BLaER1 treated with 17β-estradiol and CSF1 and Interleukin-3, amounts not matched to agents 10 nM and 100 nM (cell line): ENCODE measurements around the gene GNG2.
A peak's percentile ranks its signal among the peaks of the same experiment; 100 is the strongest.

Source experiments
- H3K27ac ChIP-seq, 11 experiments: shearing (Covaris generic); formaldehyde crosslinking; 2 replicates each; pipeline ENCODE4 v1.8.1; 2022
- H3K27me3 ChIP-seq, 11 experiments: shearing (Covaris generic); formaldehyde crosslinking; 2 replicates each; pipeline ENCODE4 v1.8.1; 2022
- H3K36me3 ChIP-seq, 11 experiments: shearing (Covaris generic); formaldehyde crosslinking; 2 replicates each; pipeline ENCODE4 v1.8.1; 2022
- H3K4me1 ChIP-seq, 10 experiments: shearing (Covaris generic); formaldehyde crosslinking; 2 replicates each; pipeline ENCODE4 v1.8.1; 2022
- H3K4me2 ChIP-seq, 11 experiments: shearing (Covaris generic); formaldehyde crosslinking; 2 replicates each; pipeline ENCODE4 v1.8.1; 2022
- H3K4me3 ChIP-seq, 10 experiments: shearing (Covaris generic); formaldehyde crosslinking; 2 replicates each; pipeline ENCODE4 v1.8.1; 2022
- H3K9ac ChIP-seq, 11 experiments: shearing (Covaris generic); formaldehyde crosslinking; 2 replicates each; pipeline ENCODE4 v1.8.1; 2022
- H3K9me3 ChIP-seq, 11 experiments: shearing (Covaris generic); formaldehyde crosslinking; replicated peaks in 1 of 11; 2 replicates each; pipeline ENCODE4 v1.8.1; 2022
- H4K20me1 ChIP-seq, 11 experiments: shearing (Covaris generic); formaldehyde crosslinking; 2 replicates each; pipeline ENCODE4 v1.8.1; 2022
- Cebpa-rat ChIP-seq, 11 experiments: shearing (Covaris generic); IDR thresholded peaks; 2 replicates each; pipeline ENCODE4 v1.8.1; 2022

The GNG2 gene

DNA sequence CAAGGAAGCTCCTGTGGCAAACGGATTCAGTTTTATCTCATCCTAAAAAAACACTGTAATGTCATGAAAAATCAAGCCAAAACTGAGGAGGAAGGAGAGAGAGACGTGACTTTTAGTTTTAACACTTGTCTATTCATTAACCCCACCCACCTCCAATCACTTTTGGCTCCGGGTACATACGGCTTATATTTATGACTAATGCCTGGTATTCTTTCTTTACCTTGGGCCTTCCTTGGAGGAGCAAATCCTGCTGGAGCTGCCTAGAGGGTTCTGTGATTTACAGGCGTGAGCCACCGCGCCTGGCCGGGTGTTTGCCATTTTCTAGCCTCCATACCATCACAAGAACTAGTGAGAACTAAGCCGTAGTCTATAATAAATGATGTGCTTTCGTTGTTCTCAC, 68.2 kb downstream of the GNG2 start:
- Histone ChIP-seq H3K9me3 (peaks cover 0 to 14% (median 5%) of the 10 kb centered on the region in 11 experiments; a peak in 7 of 22 replicates), H4K20me1 (peaks cover 0 to 82% (median 0%) of the 10 kb centered on the region in 11 experiments; a peak in 5 of 22 replicates), H3K4me2 (no peak overlapping the region), H3K4me3 (no peak overlapping the region), H3K9ac (no peak overlapping the region), H3K36me3 (peaks cover 0 to 59% (median 21%) of the 10 kb centered on the region in 11 experiments; a peak in 18 of 22 replicates), H3K27me3 (no peaks in the 10 kb centered on the region), H3K4me1 (peaks cover 0 to 48% (median 8%) of the 10 kb centered on the region in 10 experiments; a peak in 14 of 20 replicates), H3K27ac (no peak overlapping the region)
- TF ChIP-seq Cebpa-rat (IDR thresholded peaks at IDR 0.05): no peak

DNA sequence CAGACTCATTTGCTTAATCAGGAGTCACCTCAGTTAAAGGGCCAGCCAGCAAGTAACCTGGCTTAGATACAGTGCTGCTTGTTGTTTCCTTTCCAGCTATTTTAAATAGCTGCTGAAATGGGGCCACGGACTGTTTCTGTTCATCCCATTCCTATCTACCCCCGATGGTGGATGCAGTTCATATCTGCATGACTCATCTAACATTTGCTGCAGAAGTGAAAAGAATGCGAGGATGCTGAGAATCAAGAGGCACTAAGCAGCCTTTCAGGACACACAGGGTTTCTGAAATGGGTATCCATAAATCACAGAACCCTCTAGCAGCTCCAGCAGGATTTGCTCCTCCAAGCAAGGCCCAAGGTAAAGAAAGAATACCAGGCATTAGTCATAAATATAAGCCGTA, 68.8 kb downstream of the GNG2 start:
- H3K9me3 ChIP-seq: peaks cover 0 to 14% (median 5%) of the 10 kb centered on the region in 11 experiments; a peak in 7 of 22 replicates
- H3K4me3 ChIP-seq: no peak overlapping the region
- peaks cover 0 to 82% (median 0%) of the 10 kb centered on the region in 11 experiments; a peak in 5 of 22 replicates for H4K20me1 ChIP-seq
- TF ChIP-seq Cebpa-rat (IDR thresholded peaks at IDR 0.05): no peak
- H3K27me3 ChIP-seq: no peaks in the 10 kb centered on the region
- H3K27ac ChIP-seq: no peak overlapping the region
- no peak overlapping the region for H3K9ac ChIP-seq
- H3K36me3 ChIP-seq: peaks cover 0 to 65% (median 21%) of the 10 kb centered on the region in 11 experiments; a peak in 19 of 22 replicates
- peaks cover 0 to 43% (median 9%) of the 10 kb centered on the region in 10 experiments; a peak in 14 of 20 replicates for H3K4me1 ChIP-seq
- no peak overlapping the region for H3K4me2 ChIP-seq

DNA sequence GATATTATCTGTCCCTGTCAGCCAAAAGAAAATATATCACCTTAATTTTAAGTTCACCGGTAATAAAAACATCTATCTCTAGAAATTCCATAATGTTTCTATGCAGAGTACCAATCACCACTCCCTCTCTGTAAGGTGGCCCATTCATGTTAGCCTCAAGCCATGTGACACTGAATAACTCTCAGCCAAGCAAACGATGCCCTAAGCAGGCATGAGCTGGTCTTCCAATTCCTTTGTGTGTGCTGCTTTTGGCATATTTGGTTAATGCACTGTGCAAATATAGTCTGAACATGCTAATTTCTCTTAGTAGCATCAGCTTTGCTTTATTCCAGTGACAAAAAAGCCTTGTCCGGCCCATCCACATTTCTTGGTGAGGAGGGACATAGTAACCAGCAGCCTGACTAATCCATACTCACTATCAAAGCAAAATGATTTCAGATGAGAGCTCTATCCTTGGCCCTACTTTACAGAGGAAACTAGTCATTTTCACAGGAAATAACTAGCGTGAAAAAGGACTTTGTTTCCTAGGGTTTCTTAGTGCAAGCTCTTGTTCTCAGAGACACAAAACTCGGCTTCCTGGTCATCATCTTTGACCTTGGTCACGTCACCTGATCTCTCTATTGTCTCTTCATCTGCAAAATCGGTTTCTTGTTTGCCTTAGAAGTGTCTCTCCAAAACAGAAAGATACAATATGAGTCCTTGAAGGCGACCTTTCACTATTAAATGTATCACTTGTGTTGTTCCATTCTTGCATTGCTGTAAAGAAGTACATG, 69.7 kb downstream of the GNG2 start:
- no peak overlapping the region for H3K4me2 ChIP-seq
- H4K20me1 ChIP-seq: peaks cover 0 to 80% (median 0%) of the 10 kb centered on the region in 11 experiments; a peak in 5 of 22 replicates
- H3K27ac ChIP-seq: no peak overlapping the region
- no peak overlapping the region for H3K4me3 ChIP-seq
- H3K9ac ChIP-seq: no peak overlapping the region
- H3K27me3 ChIP-seq: no peaks in the 10 kb centered on the region
- H3K9me3 ChIP-seq: peaks cover 0 to 14% (median 5%) of the 10 kb centered on the region in 11 experiments; a peak in 7 of 22 replicates
- peaks cover 0 to 37% (median 9%) of the 10 kb centered on the region in 10 experiments; a peak in 14 of 20 replicates for H3K4me1 ChIP-seq
- peaks cover 0 to 71% (median 21%) of the 10 kb centered on the region in 11 experiments; a peak in 19 of 22 replicates for H3K36me3 ChIP-seq
- no peak for TF ChIP-seq Cebpa-rat (IDR thresholded peaks at IDR 0.05)

DNA sequence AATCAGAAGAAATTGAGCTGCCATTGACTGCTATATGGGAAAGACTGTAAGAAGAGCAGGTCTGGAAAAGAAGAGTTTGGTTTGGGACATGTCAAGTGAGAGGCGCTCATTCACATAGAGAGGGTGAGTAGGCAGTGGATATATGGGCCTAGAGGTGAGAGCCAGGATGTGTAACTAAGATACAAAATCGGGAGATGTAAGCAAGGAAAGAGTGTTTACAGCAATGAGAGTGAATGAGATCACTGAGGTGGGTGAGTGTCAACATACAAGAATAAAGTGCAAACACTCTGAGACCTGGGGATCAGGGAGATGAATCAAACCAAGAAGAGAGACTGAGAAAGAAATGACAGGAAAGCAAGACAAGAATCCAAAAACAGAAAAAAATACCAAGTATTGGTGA, 70.9 kb downstream of the GNG2 start:
- H3K4me3 ChIP-seq: no peak overlapping the region
- peak overlapping the region in 3 of 11 experiments; percentile 20 to 31 (median 20); a peak in 4 of 22 replicates for H3K4me2 ChIP-seq
- H3K4me1 ChIP-seq: peaks cover 0 to 37% (median 9%) of the 10 kb centered on the region in 10 experiments; a peak in 14 of 20 replicates
- peaks cover 0 to 63% (median 21%) of the 10 kb centered on the region in 11 experiments; a peak in 19 of 22 replicates for H3K36me3 ChIP-seq
- TF ChIP-seq Cebpa-rat (IDR thresholded peaks at IDR 0.05): no peak
- H3K27me3 ChIP-seq: no peaks in the 10 kb centered on the region
- H3K9me3 ChIP-seq: peaks cover 0 to 14% (median 5%) of the 10 kb centered on the region in 11 experiments; a peak in 7 of 22 replicates
- no peak overlapping the region for H3K9ac ChIP-seq
- peaks cover 0 to 83% (median 0%) of the 10 kb centered on the region in 11 experiments; a peak in 5 of 22 replicates for H4K20me1 ChIP-seq
- H3K27ac ChIP-seq: no peak overlapping the region

DNA sequence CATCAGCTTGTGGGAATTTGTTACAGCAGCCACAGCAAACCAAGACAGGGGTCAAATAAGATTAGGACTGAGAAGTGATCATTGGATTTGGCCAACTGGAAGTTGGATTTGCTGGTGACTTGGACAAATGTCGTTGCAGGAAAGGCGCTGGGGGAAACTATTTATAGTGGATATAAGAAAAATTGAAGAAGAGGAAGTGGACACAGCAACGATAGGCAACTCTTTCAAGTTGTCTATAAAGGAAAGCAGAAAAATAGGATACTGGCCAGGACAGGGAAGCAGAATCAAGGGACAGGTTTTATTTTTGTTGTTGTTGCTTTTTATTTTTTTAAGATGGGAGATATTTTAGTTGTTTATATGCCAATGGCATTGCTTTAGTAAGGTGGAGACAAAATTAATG, 72.8 kb downstream of the GNG2 start:
- Histone ChIP-seq H3K27me3 (no peaks in the 10 kb centered on the region), H3K4me1 (peaks cover 0 to 37% (median 9%) of the 10 kb centered on the region in 10 experiments; a peak in 14 of 20 replicates), H3K27ac (0 out of 22 replicates have a peak overlapping the region, but pooled peaks of 1 of the 11 experiments have one; percentile 2), H3K36me3 (peaks cover 0 to 53% (median 19%) of the 10 kb centered on the region in 11 experiments; a peak in 19 of 22 replicates), H4K20me1 (peaks cover 0 to 85% (median 0%) of the 10 kb centered on the region in 11 experiments; a peak in 4 of 22 replicates), H3K4me3 (no peak overlapping the region), H3K4me2 (peak overlapping the region in 7 of 11 experiments; percentile 3 to 52 (median 43); a peak in 11 of 22 replicates), H3K9ac (no peak overlapping the region), H3K9me3 (peaks cover 0 to 14% (median 5%) of the 10 kb centered on the region in 11 experiments; a peak in 7 of 22 replicates)
- TF ChIP-seq Cebpa-rat (IDR thresholded peaks at IDR 0.05): no peak

DNA sequence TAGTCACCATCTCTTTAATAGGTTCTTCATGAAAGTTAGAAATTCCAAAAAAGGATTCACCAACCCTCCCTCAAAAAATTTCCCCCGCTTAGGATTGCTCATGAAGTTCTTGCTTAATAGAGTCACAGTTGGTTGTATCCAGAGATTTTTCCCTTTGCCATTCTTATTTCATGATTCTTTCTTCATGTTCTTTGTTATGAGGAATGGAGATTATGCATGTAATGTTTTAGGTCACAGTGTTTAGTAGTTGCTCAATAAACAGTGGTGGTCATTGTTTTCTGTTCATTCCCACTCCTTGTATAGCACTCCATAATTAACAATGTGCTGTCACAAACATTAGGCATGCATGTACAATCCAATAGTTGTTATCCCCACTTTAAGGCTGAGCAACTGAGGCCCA, 77.7 kb downstream of the GNG2 start:
- Histone ChIP-seq H3K4me3 (no peak overlapping the region), H3K9ac (no peak overlapping the region), H3K36me3 (peaks cover 9 to 64% (median 25%) of the 10 kb centered on the region in 11 experiments), H3K9me3 (peaks cover under 1 to 16% (median 7%) of the 10 kb centered on the region in 11 experiments; a peak in 14 of 22 replicates), H3K4me1 (peaks cover 7 to 20% (median 11%) of the 10 kb centered on the region in 10 experiments; a peak in 14 of 20 replicates), H3K4me2 (no peak overlapping the region), H4K20me1 (peaks cover 0 to 80% (median 0%) of the 10 kb centered on the region in 11 experiments; a peak in 2 of 22 replicates), H3K27ac (no peak overlapping the region), H3K27me3 (no peaks in the 10 kb centered on the region)
- TF ChIP-seq Cebpa-rat (IDR thresholded peaks at IDR 0.05): no peak

DNA sequence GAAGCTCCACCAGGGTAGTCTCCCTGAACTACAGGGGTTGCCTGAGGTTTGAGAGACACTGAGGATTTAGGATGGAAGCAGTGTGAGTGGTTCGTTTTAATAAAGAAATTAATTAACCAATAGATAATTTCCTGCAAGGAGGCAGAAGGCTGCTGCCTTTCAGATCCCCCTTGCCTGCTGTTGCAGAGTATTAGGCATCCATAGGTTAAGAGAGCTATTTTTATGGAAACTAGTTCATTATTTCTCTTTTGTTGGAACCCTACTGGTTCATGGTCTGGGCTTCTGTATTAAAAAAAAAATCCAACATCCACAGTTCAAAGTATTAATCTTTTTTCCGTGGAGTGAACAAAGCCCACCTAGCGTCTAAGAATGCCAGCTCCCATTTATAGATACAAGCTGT, 78.4 kb downstream of the GNG2 start:
- no peak overlapping the region for H3K4me3 ChIP-seq
- H3K4me1 ChIP-seq: peaks cover 5 to 14% (median 8%) of the 10 kb centered on the region in 10 experiments; a peak in 12 of 20 replicates
- H4K20me1 ChIP-seq: peaks cover 0 to 74% (median 0%) of the 10 kb centered on the region in 11 experiments; a peak in 2 of 22 replicates
- no peaks in the 10 kb centered on the region for H3K27me3 ChIP-seq
- no peak overlapping the region for H3K9ac ChIP-seq
- peaks cover 7 to 19% (median 10%) of the 10 kb centered on the region in 11 experiments; a peak in 16 of 22 replicates for H3K9me3 ChIP-seq
- no peak overlapping the region for H3K27ac ChIP-seq
- H3K36me3 ChIP-seq: peaks cover 11 to 64% (median 28%) of the 10 kb centered on the region in 11 experiments
- TF ChIP-seq Cebpa-rat (IDR thresholded peaks at IDR 0.05): no peak
- no peak overlapping the region for H3K4me2 ChIP-seq

DNA sequence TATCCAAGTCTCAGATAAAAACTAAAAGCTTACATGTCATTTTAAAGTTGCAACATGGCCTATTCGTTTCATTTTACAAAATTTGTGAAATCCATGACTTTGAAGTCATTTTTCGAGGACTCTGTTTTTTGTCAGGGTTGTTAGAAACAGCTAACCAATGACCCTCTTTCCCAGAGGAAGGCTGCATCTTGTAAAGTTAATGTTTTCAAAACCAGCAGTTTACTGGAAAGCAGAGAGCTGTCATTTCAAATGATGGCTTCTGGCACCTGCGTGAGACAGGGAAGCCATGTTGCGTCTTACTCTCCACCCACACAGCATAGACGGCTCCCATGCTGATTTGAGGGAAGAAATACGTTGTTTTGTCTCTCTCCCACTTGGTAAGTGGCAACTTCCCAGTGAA, 78.8 kb downstream of the GNG2 start:
- no peak for TF ChIP-seq Cebpa-rat (IDR thresholded peaks at IDR 0.05)
- Histone ChIP-seq H3K9ac (no peak overlapping the region), H3K4me2 (peak overlapping the region in 7 of 11 experiments; percentile 7 to 33 (median 19); a peak in 9 of 22 replicates), H3K36me3 (peaks cover 15 to 64% (median 29%) of the 10 kb centered on the region in 11 experiments), H4K20me1 (peaks cover 0 to 69% (median 0%) of the 10 kb centered on the region in 11 experiments; a peak in 2 of 22 replicates), H3K4me3 (no peak overlapping the region), H3K27me3 (no peaks in the 10 kb centered on the region), H3K4me1 (peaks cover 5 to 14% (median 8%) of the 10 kb centered on the region in 10 experiments; a peak in 12 of 20 replicates), H3K9me3 (peaks cover 11 to 22% (median 14%) of the 10 kb centered on the region in 11 experiments; a peak in 18 of 22 replicates), H3K27ac (no peak overlapping the region)
